Liver (tissue), 3 donors: Measurements from ENCODE around the gene UPF1.

Experiments used
- GABPA ChIP-seq, 2 donors: IDR thresholded peaks in 1 of 2; conservative IDR thresholded peaks in 1 of 2; 2 replicates each; pipeline ENCODE4 v1.6.1; 2016; ENCODE audit warnings: antibody characterized with exemption in 2 of 2, mild to moderate bottlenecking in 1 of 2, moderate library complexity in 1 of 2
- NR2F2 ChIP-seq: IDR thresholded peaks from 2 replicates; pipeline ENCODE4 v1.6.1; 2016; ENCODE audit warnings: antibody characterized with exemption
- RXRA ChIP-seq, 2 donors: IDR thresholded peaks; 2 replicates each; pipeline ENCODE4 v1.6.1; 2017 to 2018; ENCODE audit warnings: antibody characterized with exemption in 2 of 2, mild to moderate bottlenecking in 1 of 2
- TAF1 ChIP-seq: conservative IDR thresholded peaks from 2 replicates; pipeline ENCODE4 v1.6.1; 2016; ENCODE audit warnings: antibody characterized with exemption, mild to moderate bottlenecking
- TF ChIP-seq, protein P1 (sequence below): fragments of 150-350 bp; IDR thresholded peaks from 2 replicates; pipeline ENCODE4 v1.5.1; 2017; ENCODE audit warnings: improper control_type of control experiment, low read depth, low read length; ENCODE audit not compliant: missing input control
- donor health status: healthy.
- donor health status: healthy.

DNA sequence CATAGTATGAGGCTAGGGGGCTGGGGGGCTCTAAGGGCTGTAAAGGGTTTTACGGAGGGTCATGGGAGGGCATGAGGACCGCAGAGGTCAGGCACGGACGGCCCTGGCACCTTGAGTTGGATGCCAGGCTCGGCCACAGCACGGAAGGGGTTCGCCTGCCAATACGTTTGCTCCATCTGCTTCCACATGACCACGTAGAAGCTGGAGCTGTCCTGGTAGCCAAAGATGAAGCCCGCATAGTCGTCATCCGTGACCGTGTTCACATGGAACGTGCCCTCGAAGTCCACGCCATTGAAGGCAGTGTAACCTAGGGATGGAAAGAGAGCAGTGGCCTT is 47.0 kb upstream of the UPF1 start:
- TF ChIP-seq NR2F2 = no peak
- TF ChIP-seq TAF1 = no peak
- TF ChIP-seq, protein P1, sequence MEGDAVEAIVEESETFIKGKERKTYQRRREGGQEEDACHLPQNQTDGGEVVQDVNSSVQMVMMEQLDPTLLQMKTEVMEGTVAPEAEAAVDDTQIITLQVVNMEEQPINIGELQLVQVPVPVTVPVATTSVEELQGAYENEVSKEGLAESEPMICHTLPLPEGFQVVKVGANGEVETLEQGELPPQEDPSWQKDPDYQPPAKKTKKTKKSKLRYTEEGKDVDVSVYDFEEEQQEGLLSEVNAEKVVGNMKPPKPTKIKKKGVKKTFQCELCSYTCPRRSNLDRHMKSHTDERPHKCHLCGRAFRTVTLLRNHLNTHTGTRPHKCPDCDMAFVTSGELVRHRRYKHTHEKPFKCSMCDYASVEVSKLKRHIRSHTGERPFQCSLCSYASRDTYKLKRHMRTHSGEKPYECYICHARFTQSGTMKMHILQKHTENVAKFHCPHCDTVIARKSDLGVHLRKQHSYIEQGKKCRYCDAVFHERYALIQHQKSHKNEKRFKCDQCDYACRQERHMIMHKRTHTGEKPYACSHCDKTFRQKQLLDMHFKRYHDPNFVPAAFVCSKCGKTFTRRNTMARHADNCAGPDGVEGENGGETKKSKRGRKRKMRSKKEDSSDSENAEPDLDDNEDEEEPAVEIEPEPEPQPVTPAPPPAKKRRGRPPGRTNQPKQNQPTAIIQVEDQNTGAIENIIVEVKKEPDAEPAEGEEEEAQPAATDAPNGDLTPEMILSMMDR = no peak
- TF ChIP-seq RXRA (IDR thresholded peaks at IDR 0.05) = no peak
- TF ChIP-seq GABPA (IDR thresholded peaks at IDR 0.05 in 1 of 2, conservative IDR thresholded peaks at IDR 0.05 in 1 of 2) = no peak
